SJCRH30 (cell line): ENCODE data around the gene ERCC1. TPM values are rescaled to one million over a fixed set of nuclear protein-coding genes. Genes with fewer than 3 reads are reported as not detected.
"Not testable (repeated sequence)": the region's sequence is repeated elsewhere in the genome, so short reads cannot be mapped to it uniquely, and the experiment has no call there.

Experiments used
- DNase-seq, 2 experiments: peaks; one replicate each; pipeline ENCODE4 v3.0.0-alpha.2; 2015 to 2020
- H3K27ac ChIP-seq: fragments of 250-450 bp; sonication (Bioruptor Pico); 2 replicates; pipeline ENCODE4 v1.5.1; 2020; ENCODE audit warnings: mild to moderate bottlenecking, moderate library complexity
- H3K27me3 ChIP-seq: fragments of 250-450 bp; sonication (Bioruptor Pico); 2 replicates; pipeline ENCODE4 v1.5.1; 2020; ENCODE audit warnings: mild to moderate bottlenecking, moderate library complexity
- H3K36me3 ChIP-seq: fragments of 250-450 bp; sonication (Bioruptor Pico); 2 replicates; pipeline ENCODE4 v1.5.1; 2020; ENCODE audit warnings: mild to moderate bottlenecking, moderate library complexity
- H3K4me1 ChIP-seq: fragments of 250-450 bp; sonication (Bioruptor Pico); 2 replicates; pipeline ENCODE4 v1.5.1; 2020; ENCODE audit warnings: mild to moderate bottlenecking, moderate library complexity
- H3K4me3 ChIP-seq: fragments of 250-450 bp; sonication (Bioruptor Pico); 2 replicates; pipeline ENCODE4 v1.5.1; 2020; ENCODE audit warnings: mild to moderate bottlenecking, moderate library complexity
- H3K9me3 ChIP-seq: fragments of 250-450 bp; sonication (Bioruptor Pico); replicated peaks from 2 replicates; pipeline ENCODE4 v1.5.1; 2020; ENCODE audit warnings: mild to moderate bottlenecking, moderate library complexity
- total RNA-seq: library from RNA; depleted of rRNA; stranded (reverse); fragments of >200 nt; shearing (Covaris generic); gene quantifications from 2 replicates; pipeline ENCODE4 v1.2.3, GENCODE V29; 2014

The ERCC1 gene
- total RNA-seq, 1 experiment from 2014 or later = 32.3 TPM

DNA sequence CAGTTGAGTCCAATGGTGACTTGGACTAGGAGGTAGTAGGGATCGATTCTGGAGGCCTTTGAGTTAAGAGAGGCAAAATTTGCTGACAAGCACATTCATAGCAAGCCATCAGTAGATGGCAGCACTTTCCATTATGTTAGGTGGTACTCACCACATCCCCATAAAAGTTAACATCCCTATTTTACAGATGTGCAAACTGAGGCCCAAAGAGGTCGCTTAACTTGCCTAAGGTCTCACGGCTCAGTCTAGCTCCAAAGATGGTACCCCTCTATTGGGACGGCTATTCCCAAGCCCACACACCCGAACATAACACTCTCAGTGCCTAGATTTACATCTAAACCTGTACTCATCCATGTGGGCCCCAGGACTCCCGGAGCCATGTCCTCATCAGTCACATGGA is 22.6 kb upstream of the ERCC1 start:
- DNase-seq = peak in 1 of 2 experiments; percentile 39
- H3K36me3 ChIP-seq = no peaks in the 10 kb centered on the region
- no peak overlapping the region for H3K4me3 ChIP-seq
- H3K9me3 ChIP-seq = no peaks in the 10 kb centered on the region
- peaks cover 18% of the 10 kb centered on the region for H3K4me1 ChIP-seq
- H3K27me3 ChIP-seq = no peaks in the 10 kb centered on the region
- no peak overlapping the region for H3K27ac ChIP-seq

DNA sequence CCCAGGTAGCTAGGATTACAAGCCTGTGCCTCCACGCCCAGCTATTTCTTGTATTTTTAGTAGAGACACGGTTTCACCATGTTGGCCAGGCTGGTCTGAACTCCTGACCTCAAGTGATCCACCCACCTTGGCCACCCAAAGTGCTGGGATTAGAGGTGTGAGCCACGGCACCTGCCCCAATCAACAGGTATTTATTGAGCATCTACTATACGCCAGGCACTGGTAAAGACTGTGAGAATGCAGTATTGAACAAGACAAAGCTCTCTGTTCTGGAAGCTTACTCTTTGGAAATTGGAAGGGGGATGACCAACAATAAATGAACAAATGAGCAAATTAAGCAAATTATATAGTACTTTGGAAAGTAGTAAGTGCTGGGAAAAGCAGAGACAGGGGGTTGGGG is 21.4 kb upstream of the ERCC1 start:
- H3K27ac ChIP-seq = no peak overlapping the region
- H3K4me1 ChIP-seq = peaks cover 15% of the 10 kb centered on the region
- no peaks in the 10 kb centered on the region for H3K27me3 ChIP-seq
- H3K4me3 ChIP-seq = no peak overlapping the region
- no peaks in the 10 kb centered on the region for H3K9me3 ChIP-seq
- DNase-seq = no peak
- no peaks in the 10 kb centered on the region for H3K36me3 ChIP-seq

GRCh38 chr19:45444318-45445041 is 20.8 kb upstream of the ERCC1 start:
- peak; percentile 87 to 90 for DNase-seq
- Histone ChIP-seq H3K36me3 (no peaks in the 10 kb centered on the region), H3K27ac (peak overlapping the region; percentile 53), H3K4me1 (peaks cover 13% of the 10 kb centered on the region; the same call in 1 of the 2 replicates), H3K9me3 (no peaks in the 10 kb centered on the region), H3K27me3 (no peaks in the 10 kb centered on the region), H3K4me3 (peak overlapping the region; percentile 61)

DNA sequence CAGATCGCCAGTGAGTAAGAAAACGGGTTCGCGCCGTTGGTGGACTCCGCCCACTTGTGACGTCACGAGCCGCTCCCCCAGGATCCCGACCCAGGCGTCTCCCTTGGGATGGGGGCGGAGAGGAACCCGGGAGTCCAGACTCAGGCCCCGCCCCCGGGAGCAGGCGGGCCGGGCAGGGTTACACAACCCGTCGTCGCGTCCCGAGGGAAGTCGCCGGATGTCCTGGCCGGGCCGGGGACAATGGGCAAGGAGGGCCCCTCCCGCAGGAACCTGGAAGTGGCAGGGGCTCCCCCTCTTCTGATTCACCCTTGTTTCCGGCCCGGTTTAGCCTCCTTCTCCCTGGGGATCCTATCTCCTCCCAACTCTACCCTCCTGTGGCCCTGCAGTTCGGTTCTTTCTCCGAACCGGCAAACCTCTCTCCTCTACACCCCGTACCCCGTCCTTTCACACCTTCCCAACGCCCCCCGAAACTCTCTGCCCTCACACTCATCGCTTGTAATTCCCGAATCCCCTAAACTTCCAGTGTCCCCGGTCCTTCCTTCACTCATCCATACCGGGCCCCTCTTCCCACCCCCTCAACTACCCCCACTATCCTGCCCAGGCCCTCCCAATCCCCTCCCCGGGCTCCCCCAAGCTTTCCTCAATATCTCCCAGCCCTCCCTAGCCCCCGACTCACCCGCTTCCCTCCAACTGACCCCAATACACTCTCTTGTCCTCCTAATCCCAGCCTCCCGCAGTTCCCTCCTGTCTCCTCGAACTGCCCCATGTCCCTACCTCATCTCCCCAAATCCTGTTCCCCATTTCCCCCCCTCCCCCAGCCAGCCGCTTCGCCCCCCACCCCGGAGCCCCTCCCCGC is 20.0 kb upstream of the ERCC1 start:
- Histone ChIP-seq H3K9me3 (no peaks in the 10 kb centered on the region), H3K4me3 (peak overlapping the region; percentile 61), H3K27me3 (no peaks in the 10 kb centered on the region), H3K4me1 (peaks cover 13% of the 10 kb centered on the region; the same call in 1 of the 2 replicates), H3K27ac (peak overlapping the region; percentile 48), H3K36me3 (no peaks in the 10 kb centered on the region)
- DNase-seq = peak; percentile 95 to 96

GRCh38 chr19:45442778-45443461 is 19.2 kb upstream of the ERCC1 start:
- no peaks in the 10 kb centered on the region for H3K27me3 ChIP-seq
- peak; percentile 53 to 64 for DNase-seq
- H3K9me3 ChIP-seq = no peaks in the 10 kb centered on the region
- H3K36me3 ChIP-seq = no peaks in the 10 kb centered on the region
- H3K4me1 ChIP-seq = peaks cover 13% of the 10 kb centered on the region; the same call in 1 of the 2 replicates
- H3K27ac ChIP-seq = no peak overlapping the region
- H3K4me3 ChIP-seq = peak overlapping the region; percentile 61

DNA sequence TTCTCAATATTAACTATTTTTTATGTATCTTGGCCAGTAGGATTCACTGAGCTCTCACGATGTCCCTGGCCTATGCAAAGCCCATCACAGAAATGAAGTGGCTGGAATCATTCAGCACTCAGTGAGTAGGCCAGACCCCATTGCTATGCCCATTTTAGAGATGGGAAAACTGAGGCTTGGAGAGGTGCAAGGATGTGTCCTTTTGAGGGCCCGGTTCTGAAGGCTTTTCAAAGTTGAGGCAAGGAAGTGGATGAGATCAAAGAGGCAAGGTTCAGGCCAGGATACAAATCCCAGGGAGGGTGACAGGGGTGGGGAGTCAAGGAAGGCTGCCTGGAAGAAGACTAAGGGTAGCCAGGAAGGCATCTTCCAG is 18.7 kb upstream of the ERCC1 start:
- no peak overlapping the region for H3K4me3 ChIP-seq
- no peak for DNase-seq
- peaks cover 1% of the 10 kb centered on the region; the same call in 1 of the 2 replicates for H3K9me3 ChIP-seq
- no peaks in the 10 kb centered on the region for H3K27me3 ChIP-seq
- no peak overlapping the region for H3K27ac ChIP-seq
- no peaks in the 10 kb centered on the region for H3K36me3 ChIP-seq
- peaks cover 13% of the 10 kb centered on the region; the same call in 1 of the 2 replicates for H3K4me1 ChIP-seq

DNA sequence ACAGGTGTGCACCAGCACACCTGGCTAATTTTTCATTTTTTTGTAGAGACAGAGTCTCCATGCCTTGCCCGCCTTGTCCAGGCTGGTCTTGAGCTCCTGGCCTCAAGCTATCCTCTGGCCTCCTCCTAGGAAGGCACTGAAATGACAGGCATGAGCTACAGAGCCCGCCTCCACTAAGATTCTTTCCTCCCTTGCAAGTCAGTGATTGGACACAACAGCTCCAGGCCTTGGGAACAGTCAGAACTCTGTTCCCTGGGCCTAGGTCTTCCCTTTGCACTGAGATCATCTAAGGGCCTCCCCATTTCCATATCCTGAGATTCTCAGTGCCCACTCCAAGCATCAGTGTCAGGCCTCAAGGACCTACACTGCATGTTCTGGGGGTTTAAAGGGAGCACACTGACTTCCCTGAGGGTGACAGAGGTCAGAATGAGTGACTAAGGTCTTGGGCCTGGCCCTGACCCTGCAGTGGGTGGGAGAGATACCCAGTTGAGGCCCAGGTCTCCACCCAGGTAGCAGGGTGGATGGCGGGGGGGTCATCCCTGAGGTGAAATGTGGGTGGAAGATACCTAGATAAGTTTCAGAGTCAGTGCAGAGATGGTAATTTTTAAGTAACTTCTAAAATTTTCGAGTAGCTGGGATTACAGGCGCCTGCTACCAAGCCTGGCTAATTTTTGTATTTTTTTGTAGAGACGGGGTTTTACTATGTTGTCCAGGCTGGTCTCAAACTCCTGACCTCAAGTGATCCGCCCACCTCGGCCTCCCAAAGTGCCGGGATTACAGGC is 17.3 kb upstream of the ERCC1 start:
- Histone ChIP-seq H3K36me3 (no peaks in the 10 kb centered on the region), H3K4me1 (peaks cover 13% of the 10 kb centered on the region; the same call in 1 of the 2 replicates), H3K27me3 (no peaks in the 10 kb centered on the region), H3K9me3 (peaks cover 3% of the 10 kb centered on the region), H3K4me3 (no peak overlapping the region), H3K27ac (no peak overlapping the region)
- peak; percentile 37 to 59 for DNase-seq

DNA sequence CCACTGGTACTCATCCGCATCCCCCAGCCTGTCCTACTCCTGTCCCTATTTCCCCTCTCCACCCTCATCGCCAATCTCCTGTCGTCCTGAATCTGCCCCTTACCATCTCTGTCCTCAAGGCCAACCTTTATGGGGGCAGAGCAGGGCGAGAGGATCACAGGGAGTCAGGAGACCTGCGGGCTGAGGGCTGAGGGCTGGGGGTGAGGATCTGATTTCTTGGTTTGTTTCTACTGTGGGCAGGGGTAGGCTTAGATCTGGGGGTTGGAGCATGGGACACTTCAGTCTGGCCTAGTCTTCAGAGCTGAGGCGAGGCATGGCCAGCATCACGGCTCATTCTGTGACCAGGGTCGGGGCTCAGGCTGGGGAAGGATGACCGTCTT is 16.5 kb upstream of the ERCC1 start:
- H3K4me1 ChIP-seq = peaks cover 13% of the 10 kb centered on the region; the same call in 1 of the 2 replicates
- H3K9me3 ChIP-seq = peaks cover 3% of the 10 kb centered on the region
- H3K36me3 ChIP-seq = no peaks in the 10 kb centered on the region
- no peaks in the 10 kb centered on the region for H3K27me3 ChIP-seq
- H3K4me3 ChIP-seq = peak overlapping the region; percentile 65
- H3K27ac ChIP-seq = peak overlapping the region; percentile 52; the same call in 1 of the 2 replicates
- peak in 1 of 2 experiments; percentile 30 for DNase-seq

DNA sequence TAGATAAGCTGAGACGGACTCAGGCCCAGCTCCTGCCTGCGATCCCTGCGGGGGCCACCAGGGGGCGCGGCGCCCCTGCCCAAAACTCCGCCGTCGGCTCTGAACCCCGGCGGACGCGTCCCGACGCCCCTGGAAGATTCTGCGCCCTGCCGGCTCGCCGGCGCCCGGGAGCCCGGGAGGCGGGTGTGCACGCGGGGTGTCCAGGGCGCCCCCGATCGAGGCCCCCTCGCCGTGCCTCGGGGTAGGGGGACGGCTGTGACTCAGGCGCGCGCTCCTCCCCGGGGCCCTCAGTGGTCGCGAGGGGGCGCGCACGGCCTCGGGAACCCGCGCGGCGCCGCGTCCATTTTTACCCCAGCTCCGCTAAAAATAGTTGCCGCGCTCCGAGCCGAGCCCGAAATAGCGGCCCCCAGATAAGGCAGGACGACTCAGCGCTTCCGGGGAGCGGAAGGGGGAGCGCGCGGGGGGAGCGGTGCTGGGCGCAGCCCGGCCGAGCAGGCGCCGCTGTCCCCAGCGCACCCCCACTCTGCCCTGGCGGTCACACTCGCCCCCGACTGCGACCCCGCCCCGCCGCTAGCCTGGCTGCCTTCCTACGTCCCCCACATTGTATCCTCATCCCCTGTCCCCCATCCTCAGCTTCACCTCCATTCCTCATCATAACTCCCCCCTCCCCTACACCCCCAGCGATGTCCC is 16.0 kb upstream of the ERCC1 start:
- DNase-seq = peak; percentile 86 to 87
- H3K4me1 ChIP-seq = peaks cover 9% of the 10 kb centered on the region; the same call in 1 of the 2 replicates
- no peaks in the 10 kb centered on the region for H3K36me3 ChIP-seq
- peak overlapping the region; percentile 65 for H3K4me3 ChIP-seq
- peaks cover 3% of the 10 kb centered on the region for H3K9me3 ChIP-seq
- H3K27ac ChIP-seq = peak overlapping the region; percentile 52; the same call in 1 of the 2 replicates
- H3K27me3 ChIP-seq = no peaks in the 10 kb centered on the region

DNA sequence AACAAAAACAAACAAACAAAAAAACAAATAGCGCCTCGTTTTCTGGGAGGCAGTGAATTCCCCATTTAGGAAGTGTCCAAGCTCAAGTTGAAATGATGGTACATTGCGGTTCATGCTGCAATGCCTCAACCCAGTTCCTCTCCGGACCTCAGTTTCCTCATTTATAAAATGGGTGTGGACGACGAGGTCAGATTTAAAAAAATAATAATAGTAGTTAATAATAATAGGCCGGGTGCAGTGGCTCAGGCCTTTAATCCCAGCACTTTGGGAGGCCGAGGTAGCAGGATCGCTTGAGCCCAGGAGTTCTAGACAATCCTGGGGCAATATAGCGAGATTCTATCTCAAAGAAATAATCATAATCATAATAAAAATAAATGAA is 15.5 kb upstream of the ERCC1 start:
- H3K9me3 ChIP-seq = peaks cover 3% of the 10 kb centered on the region
- H3K27ac ChIP-seq = peak overlapping the region; percentile 52; the same call in 1 of the 2 replicates
- DNase-seq = no peak
- no peaks in the 10 kb centered on the region for H3K36me3 ChIP-seq
- H3K27me3 ChIP-seq = no peaks in the 10 kb centered on the region
- H3K4me3 ChIP-seq = peak overlapping the region; percentile 65
- peaks cover 9% of the 10 kb centered on the region; the same call in 1 of the 2 replicates for H3K4me1 ChIP-seq

DNA sequence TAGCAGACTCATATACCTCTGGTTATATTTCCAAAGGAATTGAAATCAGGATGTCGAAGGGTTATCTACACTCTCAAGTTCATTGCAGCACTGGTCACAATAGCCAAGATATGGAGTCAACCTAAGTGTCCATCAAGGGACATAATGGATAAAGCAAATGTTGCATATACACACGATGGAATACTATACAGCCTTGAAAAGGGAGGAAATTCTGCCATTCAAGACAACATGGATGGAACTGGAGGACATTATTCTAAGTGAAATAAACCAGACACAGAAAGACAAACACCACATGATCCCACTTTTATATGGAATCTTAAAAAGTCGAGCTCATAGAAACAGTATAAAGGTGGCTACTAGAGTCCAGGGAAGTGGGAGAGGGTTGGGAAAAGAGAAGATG is 13.6 kb upstream of the ERCC1 start:
- no peak overlapping the region for H3K27ac ChIP-seq
- H3K9me3 ChIP-seq = peaks cover 3% of the 10 kb centered on the region
- no peak overlapping the region for H3K4me3 ChIP-seq
- H3K4me1 ChIP-seq = peaks cover 3% of the 10 kb centered on the region; the same call in 1 of the 2 replicates
- no peak for DNase-seq
- no peaks in the 10 kb centered on the region for H3K36me3 ChIP-seq
- no peaks in the 10 kb centered on the region for H3K27me3 ChIP-seq

- H3K36me3 ChIP-seq, H3K27ac ChIP-seq, DNase-seq, H3K4me3 ChIP-seq, H3K9me3 ChIP-seq, H3K4me1 ChIP-seq: not testable (repeated sequence)
- peaks cover 13% of the 10 kb centered on the region for H3K27me3 ChIP-seq
Observed at GRCh38 chr19:45432543-45432942, 8.8 kb upstream of the ERCC1 start.

DNA sequence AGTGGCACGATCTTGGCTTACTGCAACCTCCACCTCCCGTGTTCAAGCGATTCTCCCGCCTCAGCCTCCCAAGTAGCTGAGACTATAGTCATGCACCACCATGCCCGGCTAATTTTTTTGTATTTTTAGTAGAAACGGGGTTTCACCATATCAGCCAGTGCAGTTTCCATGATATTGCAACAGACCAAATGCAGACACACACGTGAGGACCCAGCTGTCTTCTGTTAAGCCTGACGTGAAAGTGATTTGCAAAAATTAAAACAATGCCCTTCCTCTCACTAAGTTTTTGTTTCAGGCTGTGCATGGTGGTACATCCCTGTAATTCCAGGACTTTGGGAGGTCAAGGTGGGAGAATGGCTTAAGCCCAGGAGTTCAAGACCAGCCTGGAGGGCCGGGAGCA is 7.3 kb upstream of the ERCC1 start:
- not testable (repeated sequence) for DNase-seq, H3K4me3 ChIP-seq, H3K4me1 ChIP-seq, H3K27ac ChIP-seq, H3K9me3 ChIP-seq, H3K36me3 ChIP-seq
- peaks cover 13% of the 10 kb centered on the region for H3K27me3 ChIP-seq

DNA sequence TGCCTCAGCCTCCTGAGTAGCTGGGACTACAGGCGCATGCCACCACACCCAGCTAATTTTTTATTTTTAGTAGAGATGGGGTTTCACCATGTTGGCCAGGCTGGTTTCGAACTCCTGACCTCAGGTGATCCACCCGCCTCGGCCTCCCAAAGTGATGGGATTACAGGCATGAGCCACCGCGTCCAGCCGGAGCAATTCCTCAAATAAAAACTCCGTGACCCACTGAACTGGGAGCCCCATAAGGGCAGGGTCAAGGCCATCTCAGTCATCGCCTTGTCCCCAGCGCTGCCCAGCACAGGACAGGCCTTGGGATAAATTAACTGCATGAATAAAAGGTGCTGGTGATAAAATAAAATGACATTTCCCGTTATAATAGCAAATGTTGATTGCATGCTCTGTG is 6.2 kb upstream of the ERCC1 start:
- not testable (repeated sequence) for DNase-seq, H3K4me1 ChIP-seq, H3K27ac ChIP-seq, H3K9me3 ChIP-seq, H3K36me3 ChIP-seq, H3K4me3 ChIP-seq
- peaks cover 13% of the 10 kb centered on the region for H3K27me3 ChIP-seq
